A549 (cell line): ENCODE results near the gene THEM5. TPM values are rescaled to one million over a fixed set of nuclear protein-coding genes. Genes with fewer than 3 reads are reported as not detected.

Source experiments
- ATAC-seq, 2 experiments: fragments of 200-7000 bp in 1 of 2; fragments of >200 bp in 1 of 2; cut with Nextera tagmentation in 1 of 2; cut with Tn5 transposase in 1 of 2; 3 replicates each; pipeline versions ENCODE4 v1.8.0 to v1.9.1; 2018 to 2020; ENCODE audit warnings: mild to moderate bottlenecking in 1 of 2, moderate library complexity in 1 of 2
- CTCF ChIA-PET: fragments of 300-600 bp; sonication (Branson Sonifier 250); formaldehyde crosslinking; extraction: SDS; loops from one replicate; lab custom pipeline; 2021; ENCODE audit warnings: antibody characterized with exemption, inconsistent platforms; lab: Yijun Ruan, JAX
- POLR2A ChIA-PET: fragments of 350-600 bp; formaldehyde crosslinking; extraction: SDS; loops from one replicate; lab custom pipeline; 2021; ENCODE audit warnings: antibody characterized with exemption, inconsistent platforms; lab: Yijun Ruan, JAX
- DNase-seq, 2 experiments: peaks; one replicate each; pipeline versions ENCODE4 v3.0.0 to v3.0.0-alpha.2; 2011 to 2016; ENCODE audit warnings: low read depth in 1 of 2, low spot score in 1 of 2
- FAIRE-seq: peaks from 2 replicates; lab custom pipeline; 2011; peaks lifted over from hg19 to GRCh38; lab: Jason Lieb, UNC
- H3K27ac ChIP-seq, 2 experiments: fragments of >200 bp; sonication (Bioruptor Twin); formaldehyde crosslinking; 3 replicates each; pipeline ENCODE4 v1.5.1; 2016 to 2017
- H3K4me1 ChIP-seq: fragments of >200 bp; sonication (Bioruptor Twin); formaldehyde crosslinking; 3 replicates; pipeline ENCODE4 v1.6.1; 2016
- H3K4me2 ChIP-seq: fragments of >200 bp; sonication (Bioruptor Twin); formaldehyde crosslinking; 3 replicates; pipeline ENCODE4 v1.6.1; 2016
- H3K4me3 ChIP-seq: fragments of >200 bp; sonication (Bioruptor Twin); formaldehyde crosslinking; 3 replicates; pipeline ENCODE4 v1.5.1; 2016
- H3K9me3 ChIP-seq: fragments of >200 bp; sonication (Bioruptor Twin); formaldehyde crosslinking; 3 replicates; pipeline ENCODE4 v1.6.1; 2016
- CHD2 ChIP-seq: fragments of 150-350 bp; IDR thresholded peaks from 2 replicates; pipeline ENCODE4 v1.6.1; 2014; ENCODE audit warnings: low read length; ENCODE audit not compliant: partially characterized antibody
- EHMT2 ChIP-seq: fragments of 200-600 bp; sonication (generic); IDR thresholded peaks from 2 replicates; pipeline ENCODE4 v1.6.1; 2016; ENCODE audit warnings: antibody characterized with exemption, low read depth, mild to moderate bottlenecking, moderate library complexity
- ESRRA ChIP-seq: fragments of 150-350 bp; IDR thresholded peaks from 2 replicates; pipeline ENCODE4 v1.6.1; 2014; ENCODE audit warnings: mild to moderate bottlenecking, low read length, borderline replicate concordance
- FOSL2 ChIP-seq, 2 experiments: fragments of 450-650 bp in 1 of 2; fragments of >200 bp in 1 of 2; sonication (Bioruptor Twin) in 1 of 2; formaldehyde crosslinking; IDR thresholded peaks; 2 replicates each; pipeline versions ENCODE4 v1.5.0 to v1.6.1; 2016 to 2020; ENCODE audit warnings: mild to moderate bottlenecking in 1 of 2, moderate library complexity in 1 of 2
- FOXS1 ChIP-seq: fragments of 250-450 bp; sonication (Bioruptor Pico); IDR thresholded peaks from 2 replicates; pipeline ENCODE4 v1.5.0; 2020; ENCODE audit warnings: mild to moderate bottlenecking, moderate library complexity
- GATA3 ChIP-seq: IDR thresholded peaks from 2 replicates; pipeline ENCODE4 v1.6.1; 2012; ENCODE audit warnings: borderline replicate concordance
- HOXB5 ChIP-seq: fragments of 250-450 bp; sonication (Bioruptor Pico); IDR thresholded peaks from 2 replicates; pipeline ENCODE4 v1.5.0; 2020; ENCODE audit warnings: mild to moderate bottlenecking, moderate library complexity
- MAZ ChIP-seq: fragments of 150-350 bp; IDR thresholded peaks from 2 replicates; pipeline ENCODE4 v1.6.1; 2014; ENCODE audit warnings: antibody characterized with exemption, low read depth, low read length, borderline replicate concordance
- POLR2AphosphoS2 ChIP-seq: conservative IDR thresholded peaks from 2 replicates; pipeline ENCODE4 v1.6.1; 2012; ENCODE audit warnings: low read length, improper control_type of control experiment, inconsistent platforms
- RARB ChIP-seq: fragments of 250-450 bp; sonication (Bioruptor Pico); IDR thresholded peaks from 2 replicates; pipeline ENCODE4 v1.8.0; 2021; ENCODE audit warnings: mild to moderate bottlenecking, moderate library complexity
- RCOR1 ChIP-seq: fragments of 150-350 bp; IDR thresholded peaks from 2 replicates; pipeline ENCODE4 v1.6.1; 2014; ENCODE audit warnings: antibody characterized with exemption, low read length, low read depth
- RFX5 ChIP-seq: fragments of 450-650 bp; IDR thresholded peaks from 2 replicates; pipeline ENCODE4 v1.7.1; 2014; ENCODE audit warnings: antibody characterized with exemption, mild to moderate bottlenecking, moderate library complexity
- ZFP36 ChIP-seq: fragments of 450-650 bp; IDR thresholded peaks from 2 replicates; pipeline ENCODE4 v1.6.1; 2014; ENCODE audit warnings: borderline replicate concordance; ENCODE audit not compliant: partially characterized antibody
- WGBS: methylation state at CpG from one replicate; pipeline ENCODE4 v1.1.6; 2017; ENCODE audit errors: missing lambda C conversion rate; 5-methylcytosine and 5-hydroxymethylcytosine counted together
- polyA plus RNA-seq, 4 experiments: library from polyadenylated mRNA; depleted of rRNA in 3 of 4; stranded (reverse); fragments of >200 nt; fragmentation: RNase III in 1 of 4; extraction: RNeasy Plus Mini Kit Qiagen cat#74134 plus additional on column Dnase treatment in 1 of 4; gene quantifications; 2 replicates in 3 of 4; 3 replicates in 1 of 4; pipeline ENCODE4 v1.2.3, GENCODE V29; 2011 to 2017
- TF ChIP-seq, protein P1 (sequence below): fragments of 250-450 bp; sonication (Bioruptor Pico); IDR thresholded peaks from 2 replicates; pipeline ENCODE4 v1.5.0; 2021; ENCODE audit warnings: mild to moderate bottlenecking, moderate library complexity, borderline replicate concordance
- TF ChIP-seq, protein P2 (sequence below): fragments of 150-350 bp; IDR thresholded peaks from 2 replicates; pipeline ENCODE4 v1.6.1; 2014; ENCODE audit warnings: low read depth, mild to moderate bottlenecking, low read length
- TF ChIP-seq, protein P3 (sequence below): fragments of >200 bp; sonication (Bioruptor Twin); formaldehyde crosslinking; IDR thresholded peaks from 3 replicates; pipeline ENCODE4 v1.5.1; 2016
- TF ChIP-seq, protein P4 (sequence below): IDR thresholded peaks from 2 replicates; pipeline ENCODE4 v1.6.1; 2012
- TF ChIP-seq, protein P5 (sequence below): IDR thresholded peaks from 2 replicates; pipeline ENCODE4 v1.6.1; 2012
- TF ChIP-seq, protein P6 (sequence below): fragments of 450-650 bp; IDR thresholded peaks from 2 replicates; pipeline ENCODE4 v1.6.1; 2014; ENCODE audit warnings: antibody characterized with exemption

The THEM5 gene
- polyA plus RNA-seq, 2 of the 4 experiments (the other 2 are of a cell fraction): not detected

DNA sequence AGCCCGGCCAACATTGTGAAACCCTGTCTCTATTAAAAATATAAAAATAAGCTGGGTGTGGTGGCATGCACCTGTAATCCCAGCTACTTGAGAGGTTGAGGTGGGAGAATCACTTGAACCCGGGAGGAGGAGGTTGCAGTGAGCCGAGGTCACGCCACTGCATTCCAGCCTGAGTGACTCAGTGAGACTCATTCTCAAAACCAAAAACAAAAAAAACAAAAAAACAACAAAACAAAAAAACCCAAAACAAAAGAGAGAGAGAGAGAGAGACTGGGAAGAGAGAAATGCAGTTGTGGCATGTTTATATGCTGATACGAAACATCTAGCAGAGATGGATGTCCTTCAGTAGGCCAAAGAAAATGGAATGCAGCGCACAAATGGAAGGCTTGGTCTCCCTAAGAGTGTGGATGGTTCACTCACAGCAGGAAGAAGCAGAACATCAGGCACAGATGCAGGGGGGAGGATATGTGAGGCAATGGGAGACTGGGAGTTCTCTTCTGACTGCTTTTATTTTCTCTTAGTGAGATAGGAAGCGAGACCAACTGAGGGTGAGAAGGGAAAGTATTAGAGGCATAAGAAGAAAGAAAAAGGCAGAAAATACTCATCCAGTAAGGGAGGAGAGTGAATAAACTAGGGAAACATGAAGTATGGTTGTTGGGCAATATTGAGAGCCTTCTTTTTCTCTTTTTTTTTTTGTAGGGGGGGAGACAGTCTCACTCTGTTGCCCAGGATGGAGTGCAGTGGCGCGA is 39.8 kb upstream of the THEM5 start:
- H3K4me2 ChIP-seq: no peak overlapping the region
- CTCF ChIA-PET: interaction anchor here (0.9 to 2.2 kb wide), 2 partner anchors 15 to 109 kb away, joined by 3 to 8 read pairs; no protein-coding TSS in a partner anchor
- no peaks in the 10 kb centered on the region for H3K9me3 ChIP-seq
- FAIRE-seq: no peak
- POLR2A ChIA-PET: no interaction called here
- 87% methylated on average over 9 of the region's 9 CpGs for WGBS
- no peak overlapping the region for H3K4me3 ChIP-seq
- TF ChIP-seq RCOR1 (no peak), POLR2AphosphoS2 (no peak), MAZ (no peak), FOXS1 (CRISPR knock-in tag) (no peak), EHMT2 (no peak), GATA3 (no peak), RARB (no peak), HOXB5 (CRISPR knock-in tag) (no peak), RFX5 (no peak), ESRRA (no peak), FOSL2 (IDR thresholded peaks at IDR 0.05) (no peak), FOSL2 (CRISPR knock-in tag; IDR thresholded peaks at IDR 0.05) (no peak), ZFP36 (no peak), CHD2 (no peak)
- TF ChIP-seq, protein P1, sequence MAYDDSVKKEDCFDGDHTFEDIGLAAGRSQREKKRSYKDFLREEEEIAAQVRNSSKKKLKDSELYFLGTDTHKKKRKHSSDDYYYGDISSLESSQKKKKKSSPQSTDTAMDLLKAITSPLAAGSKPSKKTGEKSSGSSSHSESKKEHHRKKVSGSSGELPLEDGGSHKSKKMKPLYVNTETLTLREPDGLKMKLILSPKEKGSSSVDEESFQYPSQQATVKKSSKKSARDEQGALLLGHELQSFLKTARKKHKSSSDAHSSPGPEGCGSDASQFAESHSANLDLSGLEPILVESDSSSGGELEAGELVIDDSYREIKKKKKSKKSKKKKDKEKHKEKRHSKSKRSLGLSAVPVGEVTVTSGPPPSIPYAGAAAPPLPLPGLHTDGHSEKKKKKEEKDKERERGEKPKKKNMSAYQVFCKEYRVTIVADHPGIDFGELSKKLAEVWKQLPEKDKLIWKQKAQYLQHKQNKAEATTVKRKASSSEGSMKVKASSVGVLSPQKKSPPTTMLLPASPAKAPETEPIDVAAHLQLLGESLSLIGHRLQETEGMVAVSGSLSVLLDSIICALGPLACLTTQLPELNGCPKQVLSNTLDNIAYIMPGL (CRISPR knock-in tag): no peak
- TF ChIP-seq, protein P2, sequence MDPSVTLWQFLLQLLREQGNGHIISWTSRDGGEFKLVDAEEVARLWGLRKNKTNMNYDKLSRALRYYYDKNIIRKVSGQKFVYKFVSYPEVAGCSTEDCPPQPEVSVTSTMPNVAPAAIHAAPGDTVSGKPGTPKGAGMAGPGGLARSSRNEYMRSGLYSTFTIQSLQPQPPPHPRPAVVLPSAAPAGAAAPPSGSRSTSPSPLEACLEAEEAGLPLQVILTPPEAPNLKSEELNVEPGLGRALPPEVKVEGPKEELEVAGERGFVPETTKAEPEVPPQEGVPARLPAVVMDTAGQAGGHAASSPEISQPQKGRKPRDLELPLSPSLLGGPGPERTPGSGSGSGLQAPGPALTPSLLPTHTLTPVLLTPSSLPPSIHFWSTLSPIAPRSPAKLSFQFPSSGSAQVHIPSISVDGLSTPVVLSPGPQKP: no peak
- TF ChIP-seq, protein P3, sequence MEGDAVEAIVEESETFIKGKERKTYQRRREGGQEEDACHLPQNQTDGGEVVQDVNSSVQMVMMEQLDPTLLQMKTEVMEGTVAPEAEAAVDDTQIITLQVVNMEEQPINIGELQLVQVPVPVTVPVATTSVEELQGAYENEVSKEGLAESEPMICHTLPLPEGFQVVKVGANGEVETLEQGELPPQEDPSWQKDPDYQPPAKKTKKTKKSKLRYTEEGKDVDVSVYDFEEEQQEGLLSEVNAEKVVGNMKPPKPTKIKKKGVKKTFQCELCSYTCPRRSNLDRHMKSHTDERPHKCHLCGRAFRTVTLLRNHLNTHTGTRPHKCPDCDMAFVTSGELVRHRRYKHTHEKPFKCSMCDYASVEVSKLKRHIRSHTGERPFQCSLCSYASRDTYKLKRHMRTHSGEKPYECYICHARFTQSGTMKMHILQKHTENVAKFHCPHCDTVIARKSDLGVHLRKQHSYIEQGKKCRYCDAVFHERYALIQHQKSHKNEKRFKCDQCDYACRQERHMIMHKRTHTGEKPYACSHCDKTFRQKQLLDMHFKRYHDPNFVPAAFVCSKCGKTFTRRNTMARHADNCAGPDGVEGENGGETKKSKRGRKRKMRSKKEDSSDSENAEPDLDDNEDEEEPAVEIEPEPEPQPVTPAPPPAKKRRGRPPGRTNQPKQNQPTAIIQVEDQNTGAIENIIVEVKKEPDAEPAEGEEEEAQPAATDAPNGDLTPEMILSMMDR: no peak
- TF ChIP-seq, protein P4, sequence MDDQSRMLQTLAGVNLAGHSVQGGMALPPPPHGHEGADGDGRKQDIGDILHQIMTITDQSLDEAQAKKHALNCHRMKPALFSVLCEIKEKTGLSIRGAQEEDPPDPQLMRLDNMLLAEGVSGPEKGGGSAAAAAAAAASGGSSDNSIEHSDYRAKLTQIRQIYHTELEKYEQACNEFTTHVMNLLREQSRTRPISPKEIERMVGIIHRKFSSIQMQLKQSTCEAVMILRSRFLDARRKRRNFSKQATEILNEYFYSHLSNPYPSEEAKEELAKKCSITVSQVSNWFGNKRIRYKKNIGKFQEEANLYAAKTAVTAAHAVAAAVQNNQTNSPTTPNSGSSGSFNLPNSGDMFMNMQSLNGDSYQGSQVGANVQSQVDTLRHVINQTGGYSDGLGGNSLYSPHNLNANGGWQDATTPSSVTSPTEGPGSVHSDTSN: no peak
- TF ChIP-seq, protein P5, sequence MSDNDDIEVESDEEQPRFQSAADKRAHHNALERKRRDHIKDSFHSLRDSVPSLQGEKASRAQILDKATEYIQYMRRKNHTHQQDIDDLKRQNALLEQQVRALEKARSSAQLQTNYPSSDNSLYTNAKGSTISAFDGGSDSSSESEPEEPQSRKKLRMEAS: no peak
- TF ChIP-seq, protein P6, sequence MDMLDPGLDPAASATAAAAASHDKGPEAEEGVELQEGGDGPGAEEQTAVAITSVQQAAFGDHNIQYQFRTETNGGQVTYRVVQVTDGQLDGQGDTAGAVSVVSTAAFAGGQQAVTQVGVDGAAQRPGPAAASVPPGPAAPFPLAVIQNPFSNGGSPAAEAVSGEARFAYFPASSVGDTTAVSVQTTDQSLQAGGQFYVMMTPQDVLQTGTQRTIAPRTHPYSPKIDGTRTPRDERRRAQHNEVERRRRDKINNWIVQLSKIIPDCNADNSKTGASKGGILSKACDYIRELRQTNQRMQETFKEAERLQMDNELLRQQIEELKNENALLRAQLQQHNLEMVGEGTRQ: no peak
- TF ChIP-seq, all 56 proteins: peak for 0
- no peak for ATAC-seq
- Histone ChIP-seq H3K4me1 (peaks cover 5% of the 10 kb centered on the region), H3K27ac (no peak overlapping the region)
- DNase-seq: no peak
